ENCODE results near the gene NOTCH1. TPM values are rescaled to one million over a fixed set of nuclear protein-coding genes. Genes with fewer than 3 reads are reported as not detected.

NOTCH1 gene
- polyA plus RNA-seq, 5 donors = 15.9 to 37.5 (median 27.1) TPM

DNA sequence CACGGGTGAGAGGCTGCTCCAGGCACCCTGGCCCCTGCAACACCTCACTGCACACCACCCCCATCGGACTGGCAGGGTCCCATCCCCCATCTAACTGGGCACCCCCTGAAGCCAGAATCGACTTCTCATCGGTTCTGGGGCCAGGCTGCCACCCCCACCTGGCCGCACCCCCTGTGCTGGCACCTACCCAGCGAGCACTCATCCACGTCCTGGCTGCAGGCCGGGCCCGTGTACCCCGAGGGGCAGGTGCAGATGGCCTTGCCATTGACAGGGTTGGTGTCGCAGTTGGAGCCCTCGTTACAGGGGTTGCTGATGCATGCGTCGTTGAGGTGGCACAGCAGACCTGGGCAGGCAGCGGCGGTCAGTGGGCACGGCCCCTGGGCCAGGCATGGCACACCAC lies 27.9 kb downstream of the NOTCH1 start:
- no peak for DNase-seq

DNA sequence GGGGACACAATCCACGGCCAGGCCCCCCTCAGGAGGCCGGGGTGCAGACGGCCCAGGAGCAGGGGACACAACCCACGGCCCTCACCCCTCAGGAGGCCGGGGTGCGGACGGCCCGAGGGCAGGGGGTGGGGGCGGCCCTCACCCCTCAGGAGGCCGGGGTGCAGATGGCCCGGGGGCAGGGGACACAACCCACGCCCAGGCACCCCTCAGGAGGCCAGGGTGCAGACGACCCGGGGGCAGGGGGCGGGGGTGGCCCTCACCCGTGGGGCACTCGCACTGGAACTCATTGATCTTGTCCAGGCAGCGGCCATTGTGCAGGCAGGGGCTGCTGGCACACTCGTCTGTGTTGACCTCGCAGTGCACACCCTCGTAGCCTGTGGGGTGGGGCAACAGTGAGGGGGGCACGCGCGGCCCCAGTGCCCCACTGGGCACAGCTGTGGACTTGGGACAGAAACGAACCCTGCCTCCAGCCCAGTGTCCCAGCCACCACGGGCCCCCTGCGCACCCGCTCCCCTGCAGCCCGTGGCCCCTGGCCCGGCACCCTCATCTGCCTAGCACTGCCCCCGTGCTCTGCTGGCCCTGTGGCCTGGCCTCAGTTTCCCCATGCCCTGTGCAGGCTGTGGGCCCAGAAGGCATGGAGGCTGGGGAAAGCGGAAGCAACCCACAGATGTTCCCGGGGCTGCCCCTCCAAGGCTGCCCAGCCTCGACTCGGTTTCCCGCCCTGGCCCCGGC lies 28.7 kb downstream of the NOTCH1 start:
- DNase-seq = no peak

DNA sequence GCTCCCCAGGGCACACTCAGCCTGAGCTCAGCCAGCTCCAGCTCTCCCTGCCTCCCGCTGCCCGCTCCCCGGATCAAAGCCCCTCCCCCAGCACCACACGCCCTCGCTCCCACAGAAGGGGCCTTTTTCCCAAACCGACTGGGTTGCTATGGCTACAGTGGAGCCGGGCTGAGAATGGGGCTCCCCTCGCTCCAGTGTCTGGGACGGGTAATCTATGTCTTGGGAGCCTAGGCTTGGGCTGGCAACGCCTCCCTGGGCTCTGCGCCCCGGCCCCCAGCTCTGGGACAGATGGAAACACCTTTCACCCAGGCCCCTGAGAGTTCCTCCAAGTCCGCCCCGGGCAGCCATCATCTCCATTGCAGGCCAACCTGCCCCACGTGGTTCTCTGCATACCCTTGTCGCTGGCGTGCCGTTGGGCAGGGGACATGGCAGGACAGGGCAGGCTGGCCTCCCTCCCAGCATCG lies 29.6 kb downstream of the NOTCH1 start:
- no peak for DNase-seq

DNA sequence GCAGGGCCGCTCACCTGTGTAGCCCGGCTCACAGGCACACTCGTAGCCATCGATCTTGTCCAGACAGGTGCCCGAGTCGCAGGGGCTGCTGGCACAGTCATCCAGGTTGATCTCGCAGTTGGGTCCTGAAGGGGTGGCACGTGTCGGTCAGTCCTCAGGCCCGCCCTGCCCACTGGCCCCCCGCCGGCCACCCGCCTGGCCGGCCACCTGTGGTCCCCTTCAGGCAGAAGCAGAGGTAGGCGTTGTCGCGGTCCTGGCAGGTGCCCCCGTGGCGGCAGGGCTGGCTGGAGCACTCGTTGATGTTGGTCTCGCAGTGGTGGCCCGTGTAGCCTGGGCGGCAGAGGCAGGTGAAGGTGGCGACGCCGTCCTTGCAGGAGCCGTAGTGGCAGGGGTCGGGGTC lies 30.6 kb downstream of the NOTCH1 start:
- no peak for DNase-seq

DNA sequence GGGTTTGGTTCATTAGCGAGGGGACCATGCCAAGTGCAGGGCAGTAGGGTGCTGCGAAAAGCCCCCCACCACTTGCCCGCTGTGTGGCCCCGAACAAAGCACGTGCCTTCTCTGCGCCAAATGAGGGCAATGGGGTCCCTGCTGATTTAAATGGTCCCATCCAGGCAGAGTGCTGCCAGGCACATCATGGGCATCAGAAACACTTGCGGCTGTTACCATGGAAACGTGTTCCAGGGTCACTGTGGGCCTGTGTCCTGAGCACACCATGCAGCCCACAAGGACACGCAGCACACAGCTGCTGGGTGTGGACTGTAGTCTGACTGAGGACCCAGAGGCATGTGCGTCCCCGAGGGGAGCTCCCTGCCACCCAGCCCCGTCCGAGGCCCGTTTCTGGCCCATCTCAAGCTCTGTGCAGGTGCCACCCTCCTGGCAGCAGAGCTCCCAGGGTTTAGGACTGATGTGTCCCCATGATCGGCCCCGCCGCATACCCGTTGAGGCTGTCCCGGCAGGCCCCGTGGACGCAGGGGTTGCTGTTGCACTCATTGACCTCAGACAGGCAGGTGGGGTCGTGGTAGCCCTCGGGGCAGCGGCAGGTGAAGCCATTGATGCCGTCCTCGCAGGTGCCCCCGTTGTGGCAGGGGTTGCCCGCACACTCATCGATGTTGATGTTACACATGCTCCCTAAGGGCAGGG lies 31.7 kb downstream of the NOTCH1 start:
- DNase-seq = no peak

DNA sequence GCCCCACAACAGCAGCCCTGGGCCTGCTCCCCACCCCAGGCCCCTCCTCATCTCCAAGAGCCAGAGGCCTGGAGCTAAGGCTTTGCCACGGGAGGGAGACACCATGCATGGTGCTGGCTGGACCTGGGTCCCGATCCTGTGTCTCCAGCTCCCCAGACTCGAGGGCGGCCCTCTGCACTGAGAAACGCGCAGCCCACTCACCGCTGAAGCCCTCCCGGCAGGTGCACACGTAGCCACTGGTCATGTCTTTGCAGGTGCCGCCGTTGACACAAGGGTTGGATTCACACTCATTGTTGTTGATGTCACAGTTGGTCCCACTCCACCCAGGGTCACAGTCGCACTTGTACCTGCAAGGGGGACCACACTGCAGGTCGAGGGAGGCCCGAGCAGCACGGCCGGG lies 32.7 kb downstream of the NOTCH1 start:
- DNase-seq = no peak

DNA sequence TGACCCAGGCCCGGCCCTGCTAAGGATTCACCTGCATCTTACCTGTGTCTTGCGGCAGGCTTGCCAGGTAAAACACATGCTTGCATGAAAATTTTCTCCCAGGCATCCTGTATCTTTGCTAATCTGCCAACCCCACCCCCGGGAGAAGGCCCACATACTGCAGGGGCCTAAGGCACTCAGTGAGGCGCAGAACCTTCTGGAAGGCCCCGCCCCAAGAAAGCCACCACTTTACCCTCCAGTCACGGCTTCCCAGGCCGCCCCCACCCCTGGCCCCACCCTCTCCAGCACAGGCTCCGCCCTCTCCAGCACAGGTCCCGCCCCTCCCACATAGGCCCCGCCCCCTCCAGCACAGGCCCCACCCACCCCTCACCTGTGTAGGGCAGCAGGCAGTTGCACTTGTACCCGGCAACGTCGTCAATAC lies 33.2 kb downstream of the NOTCH1 start:
- DNase-seq = no peak

DNA sequence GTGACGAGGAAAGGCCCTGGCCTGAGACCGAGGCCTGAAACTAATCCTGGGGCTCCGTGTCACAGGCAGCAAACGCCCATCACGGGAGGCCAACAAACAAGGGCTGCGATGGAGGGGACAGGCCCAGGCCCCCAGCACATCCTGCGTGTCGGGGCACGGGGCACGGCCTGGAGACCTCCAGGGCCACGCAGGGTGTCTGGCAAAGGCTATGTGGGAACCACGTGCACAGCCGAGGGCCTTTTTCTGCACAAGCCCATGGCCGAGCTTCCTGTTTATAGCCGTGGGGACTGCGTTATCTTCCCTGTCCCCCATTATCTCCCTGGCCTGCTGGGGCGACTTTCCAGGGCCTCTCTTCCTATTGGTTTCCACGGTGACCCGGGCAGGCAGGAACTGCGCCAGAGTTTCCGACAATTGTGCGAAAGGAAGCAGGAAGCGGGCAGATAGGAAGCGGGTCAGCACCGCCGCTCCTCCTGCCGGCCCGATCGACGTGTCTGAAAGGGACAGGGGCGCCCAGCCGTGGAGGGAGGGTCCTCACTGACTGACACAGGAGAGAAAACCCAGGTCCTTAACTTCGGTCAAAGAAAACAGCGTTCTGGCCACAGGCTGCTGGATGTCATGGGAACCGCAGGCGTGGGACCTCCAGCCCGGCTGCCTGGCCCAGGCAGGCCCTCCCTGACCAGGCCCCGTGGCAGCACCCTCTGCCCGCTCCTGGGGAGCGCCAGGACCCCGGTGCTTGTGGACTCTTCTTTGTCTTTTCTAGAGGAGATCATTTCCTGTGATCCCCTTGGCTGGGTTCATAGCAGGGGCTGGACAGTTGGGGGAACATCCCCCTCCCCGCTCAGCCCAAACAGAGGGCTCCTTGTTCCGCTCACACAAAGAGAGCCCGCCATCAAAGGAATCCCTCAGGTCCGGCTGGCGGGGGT lies 33.9 kb downstream of the NOTCH1 start:
- DNase-seq = peak; percentile 48 to 55

DNA sequence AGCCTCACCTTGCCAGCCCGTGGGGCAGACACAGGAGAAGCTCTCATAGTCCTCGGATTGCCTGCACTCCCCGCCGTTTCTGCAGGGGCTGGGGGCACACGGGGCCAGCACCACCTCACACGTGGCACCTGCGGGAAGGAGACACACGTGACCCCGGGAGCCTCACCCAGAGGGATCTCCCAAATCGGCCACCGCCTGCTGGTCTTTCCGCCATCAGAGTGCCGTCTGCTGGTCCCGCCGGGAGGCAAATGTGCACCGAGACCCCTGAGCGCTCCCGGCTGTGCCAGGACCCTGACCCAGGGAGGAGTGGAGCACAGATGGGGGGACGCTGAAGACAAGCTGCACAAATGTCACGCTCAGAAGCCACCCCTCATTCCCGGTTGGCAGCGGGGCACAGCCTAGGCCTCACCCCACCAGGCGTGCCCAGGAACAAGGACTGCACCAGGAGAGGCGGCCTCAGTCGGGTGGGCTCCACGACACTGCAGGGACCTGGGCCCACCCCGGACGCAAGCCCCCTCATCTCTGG lies 34.6 kb downstream of the NOTCH1 start:
- no peak for DNase-seq

DNA sequence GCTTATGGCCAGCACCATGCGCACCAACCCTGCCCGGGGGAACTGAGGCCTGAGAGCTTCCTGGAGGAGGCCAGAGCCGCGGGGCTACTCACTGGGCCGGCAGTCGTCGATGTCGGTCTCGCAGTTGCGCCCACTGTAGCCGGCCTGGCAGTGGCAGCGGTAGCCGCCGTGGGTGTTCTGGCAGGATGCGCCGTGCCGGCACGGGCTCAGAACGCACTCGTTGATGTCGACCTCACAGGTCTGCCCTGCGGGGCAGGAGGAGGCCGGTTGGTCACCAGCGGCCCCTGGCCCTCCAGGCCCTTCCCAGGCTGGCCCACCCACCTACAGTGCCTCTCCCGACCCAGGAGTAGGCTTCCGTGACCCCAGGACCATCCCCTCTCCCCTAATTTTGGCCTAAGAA lies 35.3 kb downstream of the NOTCH1 start:
- no peak for DNase-seq

DNA sequence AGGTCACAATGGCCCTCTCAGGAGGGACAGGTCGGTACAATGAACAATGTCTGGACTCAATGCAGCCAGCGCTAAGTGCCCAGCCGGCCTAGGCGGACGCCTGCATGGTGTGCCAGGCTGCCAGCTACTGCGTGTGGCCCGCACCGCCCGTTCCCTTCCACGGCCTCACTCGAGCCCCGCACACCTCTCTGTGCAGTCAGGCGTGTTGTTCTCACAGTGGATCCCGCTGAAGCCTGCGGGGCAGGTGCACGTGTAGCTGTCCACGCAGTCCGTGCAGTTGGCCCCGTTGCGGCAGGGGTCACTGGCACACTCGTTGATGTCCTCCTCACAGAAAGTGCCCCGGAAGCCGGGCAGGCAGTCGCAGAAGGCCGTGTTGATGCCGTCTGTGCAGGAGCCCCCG lies 36.3 kb downstream of the NOTCH1 start:
- DNase-seq = no peak

DNA sequence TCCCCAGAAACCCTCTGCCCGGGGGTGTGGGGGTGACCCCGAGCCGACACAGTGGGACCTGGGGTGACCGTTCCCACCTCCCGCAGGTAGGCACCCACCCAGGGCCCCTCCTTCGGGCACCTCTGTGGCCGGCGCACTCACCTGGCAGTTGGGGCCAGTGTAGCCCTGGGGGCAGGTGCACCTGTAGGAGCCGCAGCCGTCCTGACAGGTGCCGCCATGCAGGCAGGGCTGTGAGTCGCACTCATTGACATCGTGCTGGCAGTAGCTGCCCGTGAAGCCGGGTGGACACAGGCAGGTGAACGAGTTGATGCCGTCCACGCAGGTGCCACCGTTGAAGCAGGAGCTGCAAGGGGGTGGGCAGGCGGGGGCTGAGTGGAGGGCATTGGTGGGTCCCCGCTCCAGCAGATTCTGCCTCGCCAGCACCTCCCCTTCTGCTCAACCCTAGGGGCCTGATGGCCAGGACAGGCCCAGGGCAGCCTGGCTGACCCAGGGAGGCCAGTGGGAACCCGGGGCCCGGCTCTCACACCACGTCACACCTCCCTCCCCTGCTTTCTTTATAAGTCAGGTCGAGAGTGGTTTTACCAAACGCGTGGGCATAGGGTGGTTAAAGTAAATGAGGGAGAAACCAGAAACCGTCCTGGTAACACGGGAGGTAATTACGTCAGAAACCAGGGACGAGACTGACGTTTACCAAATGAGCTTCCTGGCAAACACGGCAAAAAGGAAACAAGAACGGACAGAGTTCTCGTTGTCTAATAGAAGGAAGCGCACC lies 36.9 kb downstream of the NOTCH1 start:
- no peak for DNase-seq

DNA sequence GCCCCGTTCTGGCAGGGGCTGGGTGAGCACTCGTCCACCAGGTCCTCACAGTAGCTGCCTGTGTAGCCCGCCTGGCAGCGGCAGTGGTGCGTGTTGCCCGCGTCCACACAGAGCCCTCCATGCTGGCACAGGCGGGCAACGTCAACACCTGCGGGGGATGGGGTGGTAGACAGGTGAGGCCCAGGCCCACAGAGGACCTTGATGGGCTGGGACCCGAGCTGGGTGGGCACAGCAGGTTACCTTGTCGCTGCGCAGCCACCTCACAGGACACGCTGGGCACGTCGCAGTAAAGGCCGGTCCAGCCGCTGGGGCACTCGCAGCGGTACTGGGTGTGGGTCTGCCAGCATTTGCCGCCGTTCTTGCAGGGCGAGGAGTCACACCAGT lies 37.9 kb downstream of the NOTCH1 start:
- no peak for DNase-seq

DNA sequence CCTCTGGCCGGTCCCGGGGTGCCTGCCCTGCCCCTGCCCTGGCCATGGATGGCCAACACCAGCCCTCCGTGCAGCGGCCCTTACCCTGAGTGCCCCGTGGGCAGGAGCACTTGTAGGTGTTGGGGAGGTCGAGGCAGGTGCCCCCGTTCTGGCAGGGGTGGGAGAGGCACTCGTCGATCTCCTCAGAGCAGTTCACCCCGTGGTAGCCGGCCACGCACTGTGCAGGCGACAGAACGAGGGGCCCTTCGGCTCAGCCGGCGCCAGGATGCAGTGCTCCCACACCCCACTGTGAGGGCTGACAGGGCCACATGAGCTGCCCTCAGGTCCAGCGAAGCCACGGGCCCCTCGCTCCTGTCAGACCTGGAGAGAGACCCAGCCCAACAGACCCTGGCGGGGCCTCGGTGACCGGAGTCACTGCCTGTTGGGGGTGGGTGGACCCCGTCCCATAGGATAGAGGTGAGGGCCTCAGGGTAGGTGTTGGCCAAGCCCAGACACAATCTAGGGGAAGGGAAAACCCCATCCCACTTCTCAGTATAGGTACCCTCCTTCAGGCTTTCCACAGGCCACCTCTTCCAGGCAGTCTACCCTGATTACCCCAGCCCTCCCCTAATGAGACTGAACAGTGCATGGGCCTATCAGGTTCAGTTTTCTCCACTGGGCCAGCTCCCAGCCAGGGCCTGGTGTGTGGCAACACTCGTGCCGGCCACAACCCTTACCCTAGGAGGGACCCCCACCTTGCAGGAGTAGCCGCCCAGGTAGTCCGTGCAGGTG lies 38.4 kb downstream of the NOTCH1 start:
- no peak for DNase-seq

DNA sequence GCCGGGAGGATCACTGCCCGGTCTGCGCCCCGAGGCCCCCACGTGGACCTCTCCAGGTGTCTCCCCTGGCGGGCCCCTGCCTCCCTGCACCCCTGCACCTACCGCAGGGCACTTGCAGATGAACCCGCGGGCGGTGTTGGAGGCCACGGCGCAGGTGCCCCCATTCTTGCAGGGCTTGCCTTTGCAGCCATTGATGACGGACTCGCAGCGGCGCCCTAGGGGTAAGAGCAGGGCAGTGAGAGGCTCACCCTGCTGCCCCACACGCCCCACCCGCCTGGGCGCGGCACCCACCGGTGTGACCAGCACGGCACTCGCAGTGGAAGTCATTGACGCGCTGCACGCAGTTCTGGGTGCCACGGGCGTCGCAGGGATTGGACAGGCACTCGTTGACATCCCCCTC lies 39.4 kb downstream of the NOTCH1 start:
- DNase-seq = no peak

DNA sequence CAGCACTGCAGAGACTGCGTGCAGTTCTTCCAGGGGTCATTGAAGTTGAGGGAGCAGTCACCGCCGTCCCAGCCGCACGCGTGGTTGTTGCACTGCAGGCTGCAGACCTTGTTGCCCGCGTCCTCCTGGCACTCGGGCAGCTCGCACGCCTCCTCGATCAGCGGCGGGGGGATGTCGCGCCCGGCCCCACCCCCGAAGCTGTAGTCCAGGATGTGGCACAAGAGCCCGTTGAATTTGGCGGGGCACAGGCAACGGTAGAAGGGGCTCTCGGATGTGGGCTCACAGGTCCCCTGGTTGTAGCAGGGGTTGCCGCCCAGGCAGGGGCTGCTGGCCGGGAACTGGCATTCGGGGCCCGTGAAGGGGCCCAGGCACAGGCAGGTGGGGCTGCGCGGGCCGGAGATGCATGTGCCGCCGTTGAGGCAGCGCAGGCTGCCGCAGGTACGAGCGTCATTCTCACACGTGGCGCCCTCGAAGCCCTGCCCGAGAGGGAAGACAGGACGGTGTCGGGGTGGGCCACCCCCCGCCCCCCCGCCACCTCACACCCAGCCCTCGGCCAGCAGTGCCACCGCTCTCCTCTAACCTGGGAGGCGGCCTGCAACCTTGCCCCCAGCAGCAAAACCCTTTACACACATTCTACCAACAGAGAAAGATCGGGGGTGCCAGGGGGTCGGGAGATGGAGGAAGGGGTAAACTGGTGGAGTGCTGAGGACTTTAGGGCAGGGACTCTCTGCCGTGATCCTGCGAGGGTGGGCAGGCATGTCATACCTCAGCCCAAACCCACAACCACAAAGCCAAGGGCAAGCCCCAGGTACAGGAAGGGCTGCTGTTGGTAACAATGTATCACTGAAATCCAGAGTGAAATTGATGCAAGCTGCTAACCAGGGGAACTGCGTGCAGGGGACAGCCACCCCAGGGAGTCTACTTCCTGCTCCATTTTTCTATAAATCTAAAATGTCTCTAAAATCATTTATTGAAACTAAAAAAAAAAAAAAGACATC lies 40.1 kb downstream of the NOTCH1 start:
- no peak for DNase-seq

DNA sequence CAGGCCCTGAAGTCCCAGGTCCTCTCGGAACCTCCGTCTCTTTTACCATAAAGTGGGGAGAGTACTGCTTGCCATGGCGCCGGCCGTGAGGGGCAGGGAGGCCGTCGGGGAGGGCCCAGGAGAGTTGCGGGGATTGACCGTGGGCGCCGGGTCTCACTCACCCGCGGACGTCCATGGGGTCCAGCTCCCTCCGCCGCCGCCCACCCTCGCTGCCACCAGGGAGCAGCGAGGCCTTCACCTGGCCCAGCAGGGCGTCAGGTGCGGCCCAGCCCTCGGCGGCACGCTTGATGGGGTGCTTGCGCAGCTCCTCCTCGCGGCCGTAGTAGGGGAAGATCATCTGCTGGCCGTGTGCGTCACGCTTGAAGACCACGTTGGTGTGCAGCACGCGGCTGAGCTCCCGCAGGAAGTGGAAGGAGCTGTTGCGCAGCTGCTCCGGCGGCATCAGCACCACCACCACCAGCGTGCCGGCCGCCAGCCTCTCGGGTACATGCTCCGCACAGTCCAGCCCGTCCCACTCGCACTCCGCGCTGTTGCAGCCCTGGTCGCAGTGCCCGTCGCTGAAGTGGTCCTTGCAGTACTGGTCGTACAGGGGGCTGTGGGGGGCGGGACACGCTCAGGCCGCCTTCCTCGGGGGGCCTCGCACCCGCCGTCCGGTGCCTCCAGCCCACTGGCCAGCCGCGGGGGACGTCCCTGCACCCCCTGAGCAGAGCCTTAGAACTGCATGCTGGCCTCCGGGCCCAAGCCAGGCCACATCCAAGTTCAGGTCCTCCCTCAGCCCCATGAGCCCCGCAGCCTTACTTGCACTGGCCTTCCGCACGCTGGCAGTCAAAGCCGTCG lies 41.1 kb downstream of the NOTCH1 start:
- no peak for DNase-seq

DNA sequence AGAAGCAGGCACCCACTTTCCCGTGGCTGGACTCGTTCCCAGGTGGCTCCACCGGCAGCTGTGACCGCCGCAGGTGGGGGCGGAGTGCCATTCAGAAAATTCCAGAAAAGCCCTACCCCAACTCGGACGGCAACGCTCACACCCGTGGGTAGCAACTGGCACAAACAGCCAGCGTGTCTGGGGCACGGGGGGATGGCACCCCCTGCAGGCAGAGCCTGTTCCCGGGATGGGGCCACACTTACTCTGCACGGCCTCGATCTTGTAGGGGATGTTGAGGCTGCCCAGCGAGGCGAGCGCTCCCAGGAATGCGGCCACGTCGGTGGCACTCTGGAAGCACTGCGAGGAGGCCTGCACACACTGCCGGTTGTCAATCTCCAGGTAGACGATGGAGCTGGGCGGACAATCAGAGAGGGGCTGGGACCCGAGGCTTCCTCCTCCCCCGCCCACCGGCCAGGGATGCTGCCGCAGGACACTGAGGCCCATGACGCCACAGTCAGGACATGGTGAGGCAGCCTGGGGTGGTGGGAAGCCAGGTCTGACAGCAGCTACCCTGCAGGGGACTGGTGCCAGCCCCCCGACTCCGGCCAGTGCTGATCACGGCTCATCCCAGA lies 42.8 kb downstream of the NOTCH1 start:
- no peak for DNase-seq

All from right lung (tissue), 5 donors.